ENCODE results near the gene TGFBR3.

Gene TGFBR3

GRCh38 chr1:91864017-91864700 lies 21.8 kb downstream of the TGFBR3 start:
- H3K27me3 Mint-ChIP-seq (ENCODE audit: low read depth), result no peaks in the 10 kb centered on the region
- TF ChIP-seq CTCF (IDR thresholded peaks at IDR 0.05; ENCODE audit: unreplicated experiment in 3 of 3), result no peak
- H3K4me3 Mint-ChIP-seq, result no peak overlapping the region
- H3K36me3 Mint-ChIP-seq (ENCODE audit: low read depth), result peaks cover 11% of the 10 kb centered on the region
- peaks cover 26% of the 10 kb centered on the region for H3K4me1 Mint-ChIP-seq
- H3K27ac Mint-ChIP-seq, result peak overlapping the region; percentile 7 to 64 (median 60)
- no peaks in the 10 kb centered on the region for H3K9me3 Mint-ChIP-seq

DNA sequence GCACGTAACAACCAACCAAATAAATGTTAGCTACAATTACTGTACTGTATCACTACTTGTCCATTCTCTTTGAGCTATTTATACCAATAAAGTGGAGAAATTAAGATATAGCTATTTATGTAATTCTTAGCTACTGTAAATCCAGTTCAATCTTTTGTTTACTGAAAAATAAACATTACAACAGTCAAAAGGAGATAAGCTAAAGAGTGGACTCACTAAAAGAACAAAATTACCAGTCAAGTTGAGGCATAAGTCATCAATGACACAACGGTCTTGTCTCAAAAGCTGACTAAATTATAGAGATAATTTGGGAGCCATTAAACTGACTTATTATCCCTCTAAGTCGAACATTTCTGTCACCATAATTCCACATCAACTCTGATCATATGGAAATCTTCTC lies 22.5 kb downstream of the TGFBR3 start:
- H3K4me1 Mint-ChIP-seq, result peaks cover 26% of the 10 kb centered on the region
- no peak overlapping the region for H3K4me3 Mint-ChIP-seq
- H3K9me3 Mint-ChIP-seq, result no peaks in the 10 kb centered on the region
- peak overlapping the region in 2 of 3 experiments; percentile 60 to 64 for H3K27ac Mint-ChIP-seq
- TF ChIP-seq CTCF (IDR thresholded peaks at IDR 0.05; ENCODE audit: unreplicated experiment in 3 of 3), result no peak
- peaks cover 12% of the 10 kb centered on the region for H3K36me3 Mint-ChIP-seq (ENCODE audit: low read depth)
- no peaks in the 10 kb centered on the region for H3K27me3 Mint-ChIP-seq (ENCODE audit: low read depth)

GRCh38 chr1:91862120-91862519 lies 23.8 kb downstream of the TGFBR3 start:
- Mint-ChIP-seq H3K27ac (no peak overlapping the region), H3K36me3 (ENCODE audit: low read depth) (peaks cover 15% of the 10 kb centered on the region), H3K27me3 (ENCODE audit: low read depth) (no peaks in the 10 kb centered on the region), H3K4me3 (no peak overlapping the region), H3K4me1 (peaks cover 21% of the 10 kb centered on the region), H3K9me3 (no peaks in the 10 kb centered on the region)
- no peak for TF ChIP-seq CTCF (IDR thresholded peaks at IDR 0.05; ENCODE audit: unreplicated experiment in 3 of 3)

DNA sequence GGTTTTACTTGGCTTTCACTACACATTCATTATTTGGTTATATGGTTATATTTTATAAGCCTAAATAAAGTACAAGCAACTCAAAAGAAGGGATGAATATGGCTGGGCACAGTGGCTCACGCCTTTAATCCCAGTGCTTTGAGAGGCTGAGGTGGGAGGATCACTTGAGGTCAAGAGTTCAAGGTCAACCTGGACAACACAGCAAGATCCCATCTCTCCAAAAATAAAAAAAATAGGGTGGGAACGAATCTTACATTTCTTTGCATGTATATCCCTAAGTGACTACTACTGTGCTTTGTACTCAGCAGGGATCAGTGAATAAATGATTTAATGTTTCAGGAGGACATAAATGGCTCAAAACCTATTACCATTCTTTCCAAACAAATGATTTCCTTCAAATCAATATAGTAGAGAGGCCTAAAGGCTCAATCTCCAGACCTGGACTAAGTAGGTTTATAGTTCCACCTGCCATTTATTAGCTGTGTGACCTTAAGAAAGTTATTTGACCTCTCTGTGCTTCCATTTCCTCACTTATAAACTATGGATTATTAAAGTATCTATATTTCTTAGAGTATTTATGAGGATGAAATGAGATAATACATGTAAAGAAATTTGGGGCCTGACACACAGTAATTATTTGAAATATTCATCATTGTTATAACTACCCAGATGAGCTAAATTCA lies 28.3 kb downstream of the TGFBR3 start:
- TF ChIP-seq CTCF (IDR thresholded peaks at IDR 0.05; ENCODE audit: unreplicated experiment in 3 of 3), result no peak
- Mint-ChIP-seq H3K36me3 (ENCODE audit: low read depth) (peaks cover 19% of the 10 kb centered on the region), H3K27ac (no peak overlapping the region), H3K9me3 (no peaks in the 10 kb centered on the region), H3K4me1 (no peaks in the 10 kb centered on the region), H3K27me3 (ENCODE audit: low read depth) (no peaks in the 10 kb centered on the region), H3K4me3 (no peak overlapping the region)

GRCh38 chr1:91856996-91857395 lies 29.0 kb downstream of the TGFBR3 start:
- Mint-ChIP-seq H3K36me3 (ENCODE audit: low read depth) (peaks cover 19% of the 10 kb centered on the region), H3K9me3 (no peaks in the 10 kb centered on the region), H3K4me1 (no peaks in the 10 kb centered on the region), H3K27ac (peak overlapping the region in 1 of 3 experiments; percentile 37), H3K4me3 (no peak overlapping the region), H3K27me3 (ENCODE audit: low read depth) (no peaks in the 10 kb centered on the region)
- TF ChIP-seq CTCF (IDR thresholded peaks at IDR 0.05; ENCODE audit: unreplicated experiment in 3 of 3), result no peak

Measured in nephron (organoid).